ENCODE measurements around the gene INSYN2A.

Gene INSYN2A

GRCh38 chr10:127184582-127184981 is 11.8 kb downstream of the INSYN2A start:
- ChIA-PET CTCF (interaction anchor here (2.2 kb wide), 1 partner anchor 10 kb away, joined by 5 read pairs; no protein-coding TSS in a partner anchor), POLR2A (no interaction called here)
- H3K4me3 ChIP-seq (ENCODE audit: low read depth, low read length) = no peak overlapping the region
- DNase-seq (ENCODE audit: low read depth, low spot score) = no peak
- no peak for TF ChIP-seq CTCF (IDR thresholded peaks at IDR 0.05; ENCODE audit: insufficient read depth, low read length, missing control alignments)

- no peak for DNase-seq (ENCODE audit: low read depth, low spot score)
- TF ChIP-seq CTCF (IDR thresholded peaks at IDR 0.05; ENCODE audit: insufficient read depth, low read length, missing control alignments) = no peak
- H3K4me3 ChIP-seq (ENCODE audit: low read depth, low read length) = no peak overlapping the region
- ChIA-PET POLR2A (no interaction called here), CTCF (no interaction called here)
Measured at GRCh38 chr10:127182161-127182560, 14.2 kb downstream of the INSYN2A start.

- ChIA-PET CTCF (no interaction called here), POLR2A (no interaction called here)
- no peak for DNase-seq (ENCODE audit: low read depth, low spot score)
- H3K4me3 ChIP-seq (ENCODE audit: low read depth, low read length) = no peak overlapping the region
- no peak for TF ChIP-seq CTCF (IDR thresholded peaks at IDR 0.05; ENCODE audit: insufficient read depth, low read length, missing control alignments)
Measured at GRCh38 chr10:127179612-127180250, 16.7 kb downstream of the INSYN2A start.

- CTCF ChIA-PET = no interaction called here
- TF ChIP-seq CTCF (IDR thresholded peaks at IDR 0.05; ENCODE audit: insufficient read depth, low read length, missing control alignments) = no peak
- no peak for DNase-seq (ENCODE audit: low read depth, low spot score)
Measured at GRCh38 chr10:127176649-127177048, 19.7 kb downstream of the INSYN2A start.

DNA sequence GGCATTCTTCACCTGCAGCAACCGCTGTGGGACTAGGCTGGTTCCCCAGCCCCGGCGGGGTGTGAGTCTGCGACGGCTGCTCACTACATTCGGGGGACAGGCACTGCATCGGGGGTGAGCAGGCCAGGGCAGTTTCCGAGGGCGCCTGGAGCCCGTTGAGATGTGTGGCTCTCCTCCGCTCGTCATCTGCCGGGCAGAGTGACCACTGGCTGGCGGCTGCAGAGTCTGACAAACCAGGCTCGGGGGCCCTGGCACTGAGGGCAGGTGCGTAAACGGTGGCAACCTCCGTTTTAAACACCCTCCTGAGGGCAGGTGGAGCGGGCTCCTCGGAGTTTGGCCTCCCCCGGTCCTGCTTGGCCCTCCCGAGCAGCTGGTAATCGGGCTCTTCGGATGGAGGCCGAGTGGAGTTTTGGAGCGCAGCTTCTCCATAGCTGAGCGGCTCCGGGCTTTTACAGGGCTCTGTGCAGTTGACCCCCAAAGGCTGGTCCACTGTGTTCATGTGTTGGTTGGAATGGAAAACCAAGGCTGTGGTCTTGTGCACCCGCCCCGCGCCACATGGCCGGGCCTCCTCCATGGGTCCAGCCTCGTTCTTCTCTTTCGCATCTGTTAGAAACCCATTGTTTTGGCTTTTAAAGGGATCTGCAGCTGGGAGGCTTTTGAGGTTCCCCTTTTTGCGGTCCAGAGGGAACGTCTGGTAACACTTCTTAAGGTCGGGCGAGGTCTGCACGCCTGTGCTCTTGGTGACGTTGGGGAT is 20.9 kb downstream of the INSYN2A start:
- ChIA-PET CTCF (no interaction called here), POLR2A (no interaction called here)
- no peak for TF ChIP-seq CTCF (IDR thresholded peaks at IDR 0.05; ENCODE audit: insufficient read depth, low read length, missing control alignments)

More at GRCh38 chr10:127176649-127177048, 19.7 kb downstream of the INSYN2A start:
- no peak overlapping the region for H3K4me3 ChIP-seq (ENCODE audit: low read depth, low read length)
- POLR2A ChIA-PET = no interaction called here

GRCh38 chr10:127174866-127175265 is 21.5 kb downstream of the INSYN2A start:
- POLR2A ChIA-PET = no interaction called here
- CTCF ChIA-PET = no interaction called here
- no peak overlapping the region for H3K4me3 ChIP-seq (ENCODE audit: low read depth, low read length)
- TF ChIP-seq CTCF (IDR thresholded peaks at IDR 0.05; ENCODE audit: insufficient read depth, low read length, missing control alignments) = no peak
- DNase-seq (ENCODE audit: low read depth, low spot score) = no peak

More for the DNA sequence above, 20.9 kb downstream of the INSYN2A start:
- no peak for DNase-seq (ENCODE audit: low read depth, low spot score)
- H3K4me3 ChIP-seq (ENCODE audit: low read depth, low read length) = no peak overlapping the region
